Skin of body (tissue), 2 donors: ENCODE measurements around the gene PSD4. TPM values are rescaled to one million over a fixed set of nuclear protein-coding genes. Genes with fewer than 3 reads are reported as not detected.

Source experiments
- DNase-seq: peaks from one replicate; lab custom pipeline; 2025; lab: John Stamatoyannopoulos, UW
- total RNA-seq: library from RNA; depleted of rRNA; stranded (reverse); fragments of >200 nt; gene quantifications from one replicate; pipeline ENCODE4 v1.2.3, GENCODE V29; 2014

The PSD4 gene
- total RNA-seq, 1 donor from 2014 or later = 12.9 TPM

DNA sequence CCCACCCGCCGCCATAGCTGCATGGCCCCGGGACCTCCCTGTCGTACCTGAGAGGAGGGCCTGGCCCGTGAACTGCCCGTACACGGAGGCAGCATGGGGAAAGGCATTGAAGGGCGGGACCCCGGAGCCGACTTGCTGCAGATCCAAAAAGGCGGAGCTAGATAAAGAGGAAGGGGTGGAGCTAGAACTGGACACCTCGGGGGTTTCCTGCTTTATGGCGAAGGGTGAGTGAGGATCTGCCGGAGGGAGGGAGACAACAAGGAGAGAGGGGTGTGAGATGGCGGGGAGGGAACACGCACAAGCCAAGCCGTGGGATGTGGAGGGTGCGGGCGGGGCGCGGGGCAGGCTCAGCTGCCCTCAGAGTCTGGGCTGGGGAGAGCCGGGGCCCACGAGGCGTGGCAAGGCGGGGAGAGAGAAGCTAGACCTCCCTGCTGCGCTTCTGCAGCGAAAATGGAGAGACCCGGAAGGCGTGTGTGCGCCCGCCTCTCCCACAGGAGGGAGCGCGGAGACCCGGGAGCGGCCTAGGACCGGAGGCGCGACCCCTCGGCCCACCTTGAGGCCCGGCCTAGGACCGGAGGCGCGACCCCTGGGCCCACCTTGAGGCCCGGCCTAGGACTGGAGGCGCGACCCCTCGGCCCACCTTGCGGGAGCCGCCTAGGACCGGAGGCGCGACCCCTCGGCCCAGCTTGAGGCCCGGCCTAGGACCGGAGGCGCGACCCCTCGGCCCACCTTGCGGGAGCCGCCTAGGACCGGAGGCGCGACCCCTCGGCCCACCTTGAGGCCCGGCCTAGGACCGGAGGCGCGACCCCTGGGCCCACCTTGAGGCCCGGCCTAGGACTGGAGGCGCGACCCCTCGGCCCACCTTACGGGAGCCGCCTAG lies 61.8 kb downstream of the PSD4 start:
- DNase-seq = peak; percentile 14

DNA sequence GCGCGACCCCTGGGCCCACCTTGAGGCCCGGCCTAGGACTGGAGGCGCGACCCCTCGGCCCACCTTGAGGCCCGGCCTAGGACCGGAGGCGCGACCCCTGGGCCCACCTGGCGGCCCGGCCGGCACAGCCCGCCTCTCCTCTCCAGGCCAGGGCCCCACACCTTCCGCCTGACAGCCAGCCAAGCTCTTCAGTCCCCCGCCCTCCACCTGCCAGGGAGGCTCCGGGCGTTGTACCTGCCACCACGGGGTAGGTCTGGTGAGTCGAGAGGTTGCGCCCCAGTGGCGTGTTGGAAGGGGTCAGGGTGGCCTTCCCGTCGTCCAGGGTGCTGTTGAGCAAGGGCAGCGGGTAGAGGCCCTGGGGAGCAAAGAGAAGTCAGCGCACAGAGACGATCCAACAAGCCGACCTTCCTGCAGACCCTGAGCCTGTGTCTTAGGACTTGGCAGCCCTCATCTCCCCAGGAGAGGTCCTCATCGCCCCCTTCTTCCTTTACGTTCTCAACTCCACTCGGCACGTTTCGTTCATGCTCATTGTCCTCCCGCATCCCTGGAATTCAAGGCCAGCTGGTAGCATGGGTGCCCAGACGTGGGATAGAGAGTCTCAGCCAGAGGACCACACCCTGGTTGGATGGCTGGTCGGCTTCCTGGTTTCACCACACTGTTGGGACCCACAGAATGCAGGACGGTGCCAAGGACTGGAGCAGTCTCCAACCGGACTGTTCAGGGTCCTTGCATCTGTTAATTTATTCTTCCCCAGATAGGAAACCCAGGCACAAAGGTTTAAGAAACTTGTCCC lies 62.8 kb downstream of the PSD4 start:
- no peak for DNase-seq

DNA sequence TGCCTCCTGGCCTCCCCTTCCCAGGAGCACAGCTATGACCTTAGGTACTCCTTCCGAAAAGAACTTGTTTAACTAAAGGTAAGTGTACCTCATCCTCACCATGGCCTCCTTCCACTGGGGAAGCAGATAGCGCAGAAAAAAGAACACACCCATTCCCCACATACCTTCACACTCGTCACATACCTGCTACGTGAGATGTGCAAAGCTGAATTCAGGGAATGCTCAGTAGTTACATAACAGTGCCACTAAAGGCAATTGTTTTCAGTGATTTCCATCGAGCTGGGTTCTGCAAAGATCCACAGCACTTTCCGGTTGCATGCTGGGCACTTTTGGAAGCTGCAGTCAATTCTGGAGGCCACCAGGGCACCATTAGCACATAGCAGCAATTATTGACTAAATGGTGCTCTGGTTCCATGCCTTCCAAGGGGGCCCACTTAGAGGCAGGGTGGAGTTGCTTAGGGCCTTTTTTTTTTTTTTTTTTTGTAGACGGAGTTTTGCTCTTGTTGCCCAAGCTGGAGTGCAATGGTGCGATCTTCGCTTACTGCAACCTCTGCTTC lies 63.9 kb downstream of the PSD4 start:
- no peak for DNase-seq

DNA sequence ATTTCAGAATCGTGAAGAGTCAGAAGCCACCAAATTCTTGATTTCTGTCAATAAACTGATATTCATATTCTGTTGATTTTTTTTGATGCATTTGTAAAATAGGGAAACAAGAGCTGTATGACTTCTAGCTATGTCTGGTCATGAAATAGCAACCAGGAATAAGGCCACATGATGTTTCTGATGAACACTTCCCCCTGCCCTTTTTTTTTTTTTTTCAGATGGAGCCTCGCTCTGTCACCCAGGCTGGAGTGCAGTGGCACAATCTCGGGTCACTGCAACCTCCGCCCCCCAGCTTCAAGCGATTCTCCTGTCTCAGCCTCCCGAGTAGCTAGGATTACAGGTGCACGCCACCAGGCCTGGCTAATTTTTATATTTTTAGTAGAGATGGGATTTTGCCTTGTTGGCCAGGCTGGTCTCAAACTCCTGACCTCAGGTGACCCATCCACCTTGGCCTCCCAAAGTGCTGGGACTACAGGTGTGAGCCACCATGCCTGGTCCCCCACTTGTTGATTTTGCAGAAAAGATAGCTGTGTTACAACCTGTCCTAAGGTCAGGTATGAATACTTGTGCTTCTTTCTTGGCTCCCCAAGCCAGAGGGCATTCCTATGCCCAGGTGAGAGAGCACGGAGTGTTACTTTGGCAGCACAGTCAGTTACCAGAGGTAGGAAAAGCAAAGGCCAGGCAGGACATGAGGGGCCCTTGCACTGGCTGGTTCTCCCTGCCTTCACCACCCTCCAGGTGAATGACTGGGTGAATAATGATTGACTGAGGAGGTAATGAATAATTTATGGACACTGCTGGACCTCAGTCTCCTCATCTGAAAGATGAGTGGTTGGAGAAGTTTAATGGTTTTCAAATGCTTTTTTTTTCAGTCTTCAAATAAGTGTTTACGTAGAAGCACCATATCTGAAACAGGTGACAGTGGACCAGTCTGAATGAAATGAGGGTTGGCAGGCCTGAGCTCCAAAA lies 65.4 kb downstream of the PSD4 start:
- no peak for DNase-seq

DNA sequence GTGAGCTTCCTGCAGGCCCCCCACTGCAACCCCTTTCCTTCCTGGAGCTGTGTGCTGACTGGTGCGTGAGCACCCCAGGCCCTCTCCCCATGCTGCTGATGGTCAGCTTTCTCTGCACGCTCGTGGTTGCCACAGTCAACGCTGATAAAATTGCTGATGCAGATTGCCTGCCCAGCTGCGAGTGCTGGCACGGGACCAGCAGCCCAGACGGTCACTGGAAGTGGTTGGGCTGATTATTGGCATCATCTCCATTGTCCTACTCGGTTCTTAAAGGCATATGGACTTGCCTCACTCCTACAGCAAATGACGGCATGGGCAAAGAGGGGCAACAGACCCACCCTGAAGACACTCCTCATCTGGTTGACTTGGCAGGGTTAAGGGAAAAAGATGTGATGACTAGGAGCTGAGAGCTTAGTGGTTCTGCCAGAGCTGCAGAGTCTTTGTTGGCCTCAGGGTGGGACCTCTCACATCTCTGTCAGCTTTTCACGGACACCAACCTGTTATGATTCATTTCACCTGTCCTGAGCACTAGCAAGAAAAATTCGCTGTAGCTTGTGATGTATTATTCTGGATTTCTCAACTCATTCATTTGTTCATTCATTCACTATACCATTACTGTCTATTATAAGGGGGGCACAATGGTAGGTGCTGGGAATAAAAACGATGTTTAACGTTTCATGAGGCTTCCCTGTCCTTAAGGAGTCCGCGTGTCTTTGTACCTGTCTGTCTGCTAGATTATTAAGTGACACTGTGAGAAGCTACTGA lies 66.6 kb downstream of the PSD4 start:
- DNase-seq = peak; percentile 52

DNA sequence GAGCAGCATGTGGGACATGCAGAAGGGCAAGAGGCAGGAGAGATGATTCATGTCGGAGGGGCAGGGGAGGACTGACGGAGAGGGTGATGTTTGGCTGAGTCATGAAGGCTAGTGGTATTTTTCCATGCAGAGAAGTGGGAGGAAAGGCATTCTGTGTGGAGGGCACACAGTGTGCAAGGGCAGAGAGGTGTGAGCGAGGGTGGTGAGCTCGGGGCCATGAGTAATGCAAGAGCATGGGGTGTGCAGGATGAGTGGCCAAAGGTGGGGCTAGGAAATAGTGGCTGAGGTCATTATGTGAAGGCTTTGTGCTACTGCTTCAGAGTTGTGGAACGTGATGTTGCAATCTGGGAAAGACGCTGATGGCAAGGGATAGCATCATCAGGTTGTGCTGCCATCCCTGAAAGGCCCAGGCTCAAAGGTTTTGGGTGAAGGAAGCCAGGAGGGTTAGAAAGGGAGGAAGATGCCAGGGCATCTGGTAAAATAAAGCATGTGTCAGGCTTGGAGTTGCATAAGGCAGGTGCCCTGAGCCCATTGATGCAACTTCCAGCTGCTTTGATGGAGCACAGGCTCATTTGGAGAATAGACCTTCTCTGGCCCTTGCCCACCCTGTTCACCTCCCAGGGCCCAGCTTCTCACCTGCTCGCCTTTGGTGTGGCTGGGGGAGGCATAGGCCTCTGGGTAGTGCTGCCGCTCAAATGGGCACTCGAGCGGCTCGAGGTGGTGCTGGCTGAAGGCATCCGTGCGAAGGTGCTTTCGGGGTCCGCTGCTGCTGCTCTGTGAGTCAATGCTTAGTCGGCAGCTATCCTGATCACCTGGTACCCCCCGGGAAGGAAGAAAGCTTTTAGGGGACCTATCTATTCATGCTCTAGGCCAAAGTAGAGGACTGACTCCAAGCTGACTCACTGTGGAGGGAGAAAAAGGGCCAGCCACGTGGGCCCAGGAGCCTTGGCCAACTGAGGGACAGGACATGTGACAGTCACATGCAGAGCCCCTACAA lies 67.4 kb downstream of the PSD4 start:
- DNase-seq = no peak

DNA sequence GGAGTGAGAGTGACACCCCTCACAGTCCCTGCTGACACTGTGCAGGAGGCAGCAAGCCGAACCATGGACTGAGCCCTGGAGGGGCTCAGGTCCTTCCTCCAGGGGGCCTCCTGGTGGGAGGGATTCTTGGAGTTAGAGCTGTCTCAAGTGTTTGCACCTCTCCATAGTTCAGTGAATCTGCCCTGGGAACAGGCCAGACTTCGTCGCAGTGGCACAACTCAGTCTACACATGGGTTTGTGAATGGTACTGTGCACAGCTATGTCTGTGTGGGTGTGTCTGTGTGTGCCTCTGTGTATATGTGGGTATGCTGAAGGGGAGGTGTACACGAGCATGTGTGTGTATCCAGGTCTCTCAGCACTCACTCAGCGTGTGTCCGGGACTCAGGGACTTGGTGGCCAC lies 68.6 kb downstream of the PSD4 start:
- no peak for DNase-seq

DNA sequence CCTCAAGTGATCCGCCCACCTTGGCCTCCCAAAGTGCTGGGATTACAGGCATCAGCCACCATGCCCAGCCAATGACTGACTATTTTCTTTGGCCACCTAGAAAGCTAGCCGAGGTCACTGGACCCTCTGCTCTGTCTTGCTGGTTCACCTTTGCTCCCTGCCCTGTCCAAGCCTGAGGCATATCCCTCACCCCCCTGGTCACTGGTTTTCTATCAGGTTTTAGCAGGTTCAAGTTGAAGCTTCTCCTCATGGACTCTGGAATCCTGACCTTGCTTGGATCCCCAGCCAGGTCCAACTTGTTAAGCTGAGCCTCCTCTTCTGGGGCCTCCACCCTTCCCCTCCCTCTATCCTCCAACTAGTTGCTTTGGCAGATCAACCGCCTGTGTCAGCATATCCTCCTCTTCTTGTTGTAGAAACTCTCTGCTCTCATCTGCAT lies 71.5 kb downstream of the PSD4 start:
- DNase-seq = no peak

DNA sequence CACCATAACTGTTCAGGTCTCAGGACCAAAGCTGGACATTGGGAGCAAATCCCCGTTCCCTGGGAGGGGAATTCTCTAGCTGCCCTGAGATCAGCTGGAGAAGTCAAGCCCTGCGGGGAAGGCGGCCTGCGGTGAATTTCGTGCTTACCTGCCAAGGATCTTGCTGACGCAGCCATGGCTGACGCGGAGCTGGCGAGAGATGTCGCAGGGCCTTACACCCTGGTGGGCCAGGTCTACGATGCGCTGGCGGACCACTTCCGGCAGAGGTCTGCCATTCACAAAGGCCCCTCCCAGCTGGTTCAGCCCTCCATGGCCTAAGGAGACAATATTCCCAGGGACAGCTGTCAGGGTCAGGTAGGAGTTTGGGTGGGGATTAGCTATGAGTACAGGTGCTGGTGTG lies 72.8 kb downstream of the PSD4 start:
- DNase-seq = no peak

DNA sequence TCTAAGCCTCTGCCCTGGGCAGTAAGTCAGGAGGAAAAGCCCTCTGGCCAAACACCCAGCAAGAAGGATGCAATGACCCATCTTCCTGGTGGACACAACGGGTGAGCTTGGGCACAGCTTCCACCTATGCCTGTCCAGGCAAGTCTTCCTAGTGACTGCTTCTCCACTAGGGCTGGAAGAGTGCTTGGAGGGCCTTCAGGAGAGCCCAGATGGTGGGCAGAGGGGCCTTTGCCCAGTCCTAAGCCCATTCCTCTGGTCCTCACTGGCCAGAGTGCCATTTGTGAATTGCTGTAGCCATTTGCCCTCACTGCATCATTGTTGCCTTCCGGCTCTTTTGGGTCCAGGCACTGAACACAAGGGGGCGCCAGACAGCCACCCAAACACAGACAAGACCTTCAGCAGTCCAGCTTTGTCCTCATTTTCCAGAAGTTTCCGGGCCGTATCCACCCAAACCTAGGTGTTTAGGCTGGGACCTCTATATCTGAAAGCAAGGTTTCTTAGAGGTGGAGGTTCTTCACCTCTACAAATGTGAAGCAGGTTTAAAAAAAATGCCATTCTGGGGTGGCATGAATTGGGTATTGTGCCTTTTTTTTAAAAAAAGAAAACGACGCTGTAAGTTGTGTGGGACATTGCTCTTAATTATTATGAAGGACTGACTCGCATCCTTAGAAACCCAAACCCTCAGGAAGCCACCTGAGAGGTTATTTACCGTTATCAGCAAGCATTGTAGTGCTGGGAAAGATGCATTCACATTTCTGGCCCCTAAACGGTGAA lies 75.4 kb downstream of the PSD4 start:
- peak; percentile 44 for DNase-seq

DNA sequence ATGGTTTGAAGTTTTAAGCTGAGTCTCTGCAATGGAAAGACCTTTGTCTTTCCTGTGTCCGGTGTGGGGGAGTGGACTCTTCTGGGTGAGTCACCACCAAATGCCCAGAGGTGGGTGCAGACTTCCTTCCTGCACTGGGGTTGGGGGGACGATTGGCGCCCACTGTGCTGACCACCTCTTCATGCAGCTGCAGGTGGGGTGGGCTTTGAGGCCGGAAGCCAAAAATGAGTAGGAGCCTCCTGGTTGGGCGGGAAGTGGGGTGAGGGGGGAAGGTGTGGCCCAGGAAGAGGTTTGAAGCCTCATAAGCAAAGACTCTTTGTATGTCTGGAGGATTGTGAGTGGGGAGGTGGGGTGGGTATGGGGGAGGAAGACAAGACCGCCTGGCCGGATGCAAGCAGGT lies 77.3 kb downstream of the PSD4 start:
- DNase-seq = no peak

DNA sequence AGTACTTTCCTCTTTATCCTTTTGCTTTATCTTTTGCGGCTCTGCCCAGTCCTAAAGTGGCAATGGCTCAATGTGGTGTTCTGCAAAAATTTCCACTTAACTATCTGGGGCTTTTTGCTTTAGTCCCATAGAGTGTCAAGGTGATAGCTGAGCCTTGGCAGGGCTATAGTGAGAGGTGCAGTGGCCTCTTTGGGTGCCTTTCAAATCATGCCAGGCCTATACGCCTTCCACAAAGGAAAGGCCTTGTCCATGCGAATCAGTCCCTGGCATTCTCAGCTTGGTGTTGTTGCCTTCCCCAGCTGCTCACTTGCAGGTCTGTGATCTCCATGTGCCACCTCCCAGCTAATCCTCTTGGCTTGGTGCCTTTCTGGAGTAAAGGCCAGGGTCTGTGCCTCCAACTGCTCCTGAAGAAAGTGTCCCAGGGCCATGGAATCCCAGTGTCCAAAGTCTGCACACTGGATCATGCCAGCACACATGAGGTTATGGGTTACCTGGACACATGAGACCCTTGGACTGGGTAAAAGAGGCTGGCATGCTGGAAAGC lies 78.3 kb downstream of the PSD4 start:
- DNase-seq = no peak

DNA sequence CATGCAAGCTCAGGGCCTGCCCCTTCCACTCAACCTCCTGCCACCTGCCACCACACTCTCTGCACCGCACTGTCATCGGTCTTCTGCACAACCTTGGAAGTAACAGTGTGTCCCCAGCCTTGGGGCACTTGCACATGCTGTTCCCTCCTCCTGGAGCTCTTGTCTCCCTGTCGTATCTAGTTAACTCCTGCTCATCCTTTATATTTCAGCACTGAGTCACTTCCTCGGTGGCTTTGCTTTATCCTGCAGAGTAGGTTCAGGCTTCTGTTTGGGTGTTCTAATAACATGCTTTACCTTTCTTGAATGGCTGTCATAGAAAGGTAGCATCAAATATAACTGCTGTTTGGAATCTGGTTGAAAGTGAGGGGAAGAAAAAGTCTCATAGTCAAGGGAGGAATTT lies 79.7 kb downstream of the PSD4 start:
- DNase-seq = no peak

DNA sequence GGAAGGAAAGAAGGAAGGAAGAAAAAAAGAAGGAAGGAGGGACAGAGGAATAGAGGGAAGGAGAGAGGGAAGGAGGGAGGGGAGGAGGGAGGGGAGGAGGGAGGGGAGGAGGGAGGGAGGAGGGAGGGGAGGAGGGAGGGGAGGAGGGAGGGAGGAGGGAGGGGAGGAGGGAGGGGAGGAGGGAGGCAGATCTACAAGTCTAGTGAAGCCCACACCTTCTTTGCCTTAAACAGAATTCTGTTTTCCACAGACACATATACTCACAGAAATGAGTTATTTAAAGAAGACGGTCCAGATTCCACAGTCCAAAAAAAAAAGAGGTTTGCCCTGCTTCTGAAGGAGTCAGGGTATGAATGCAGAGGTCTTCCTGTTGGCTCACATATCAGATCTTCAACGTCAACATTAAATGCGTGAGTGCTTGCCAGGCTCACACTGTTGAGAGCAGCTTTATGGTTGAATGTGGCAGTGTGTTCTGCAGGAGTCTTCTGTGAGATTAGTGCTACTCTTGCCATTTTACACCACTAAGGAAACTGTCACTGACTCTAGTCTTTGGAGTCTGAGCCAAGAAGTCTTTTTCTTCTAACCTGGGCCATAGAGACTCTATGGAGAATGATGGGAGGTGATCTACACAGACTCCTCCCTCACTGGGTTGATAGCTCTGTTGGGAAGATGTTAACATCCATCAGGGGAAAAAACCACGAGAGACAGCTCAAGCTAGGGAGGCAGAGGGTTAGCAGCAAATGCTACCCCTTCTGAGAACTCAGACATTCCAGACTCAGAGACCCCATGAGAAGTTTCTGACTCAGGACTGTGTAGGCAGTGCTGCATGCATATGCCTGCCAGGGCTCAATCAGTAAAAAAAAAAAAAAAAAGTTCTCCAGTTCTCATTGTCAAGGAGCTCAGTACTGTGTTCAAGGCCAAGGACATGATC lies 81.6 kb downstream of the PSD4 start:
- no peak for DNase-seq

DNA sequence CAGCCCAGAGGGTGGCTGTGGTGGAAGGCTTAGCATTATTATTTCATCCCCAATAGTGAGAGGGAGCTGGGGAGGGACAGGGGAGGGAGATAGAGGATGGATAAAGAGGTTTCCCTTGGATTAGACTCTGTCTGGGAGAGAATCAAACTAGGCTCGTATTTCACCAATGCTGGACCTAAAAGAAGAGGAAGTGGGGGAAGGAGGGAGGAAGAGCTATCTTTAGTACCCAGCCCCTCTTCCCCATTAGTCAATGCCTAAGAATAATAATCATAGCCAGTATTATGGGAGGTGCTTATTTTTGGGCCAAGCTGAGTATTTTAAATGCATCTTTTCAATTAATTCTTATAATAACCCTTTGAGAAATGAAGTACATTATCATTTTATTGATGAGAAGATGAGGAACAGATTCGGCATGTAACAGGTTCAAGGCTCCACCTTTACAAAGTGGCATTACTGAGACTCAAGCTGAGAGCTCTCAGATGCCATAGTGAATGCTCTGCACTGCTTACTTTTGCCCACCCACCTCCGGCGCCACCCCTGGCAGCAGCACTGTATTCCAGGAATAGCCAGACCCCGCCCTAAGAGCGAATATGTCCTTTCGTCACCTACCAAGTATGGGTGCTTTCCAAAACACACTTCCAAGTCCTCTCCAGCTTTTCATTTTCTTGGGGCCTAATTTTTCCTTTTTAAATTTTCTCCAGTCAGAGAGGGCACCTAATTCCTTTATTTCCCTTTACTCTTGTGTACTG lies 83.9 kb downstream of the PSD4 start:
- no peak for DNase-seq

DNA sequence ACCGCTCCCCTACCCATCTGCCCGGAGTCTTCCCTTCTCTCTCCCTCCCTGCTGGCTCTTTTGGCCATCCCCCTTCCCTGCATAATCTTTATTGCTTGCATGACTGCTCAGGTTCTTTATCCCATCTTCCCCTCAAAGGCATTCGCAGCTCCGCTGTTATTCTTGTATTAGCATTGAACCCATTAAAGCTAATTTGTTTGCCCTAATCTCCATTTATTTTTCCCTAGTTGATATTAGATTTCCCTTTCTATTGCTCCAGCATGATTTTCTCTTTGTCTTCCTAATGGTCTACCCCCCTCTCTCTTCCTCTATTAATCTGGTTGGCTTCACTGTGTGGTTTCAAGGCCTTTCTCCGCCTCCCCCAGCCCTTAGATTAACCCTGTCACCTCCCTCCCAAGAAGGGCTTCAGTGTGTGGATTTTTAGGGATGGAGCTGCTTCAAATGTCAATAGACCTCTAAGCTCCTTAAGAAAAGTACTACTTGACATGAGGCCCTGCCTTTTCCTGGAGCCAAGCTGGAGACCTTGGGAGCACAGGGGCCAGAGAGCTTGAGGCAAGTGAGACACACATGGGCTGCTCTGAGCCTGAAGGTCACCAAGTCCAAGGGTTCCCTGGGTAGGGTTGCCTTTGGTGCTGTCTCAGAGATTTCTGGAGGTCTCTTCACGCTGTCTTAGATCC lies 84.8 kb downstream of the PSD4 start:
- no peak for DNase-seq
